Osteoblast (primary cell): ENCODE data around the gene VENTX. TPM values are rescaled to one million over a fixed set of nuclear protein-coding genes. Genes with fewer than 3 reads are reported as not detected.

ENCODE experiments used
- DNase-seq: peaks from one replicate; pipeline ENCODE4 v3.0.0; 2011; ENCODE audit warnings: low spot score, mixed read lengths; ENCODE audit not compliant: insufficient read length; ENCODE audit errors: missing footprints
- H2AFZ ChIP-seq: 2 replicates; pipeline ENCODE4 v1.6.0; 2011; ENCODE audit warnings: mild to moderate bottlenecking, low read length
- H3K27ac ChIP-seq: 2 replicates; pipeline ENCODE4 v1.5.1; 2011; ENCODE audit warnings: mild to moderate bottlenecking, low read depth, low read length, moderate library complexity
- H3K27me3 ChIP-seq: 2 replicates; pipeline ENCODE4 v1.6.0; 2012; ENCODE audit warnings: mild to moderate bottlenecking, control low read depth, inconsistent platforms, low read length, moderate library complexity; ENCODE audit not compliant: insufficient read depth
- H3K36me3 ChIP-seq: 2 replicates; pipeline ENCODE4 v1.5.1; 2011; ENCODE audit warnings: mild to moderate bottlenecking, low read length, control low read depth, moderate library complexity; ENCODE audit not compliant: insufficient read depth
- H3K4me1 ChIP-seq: 2 replicates; pipeline ENCODE4 v1.5.1; 2011; ENCODE audit warnings: mild to moderate bottlenecking, low read length, control low read depth, moderate library complexity; ENCODE audit not compliant: insufficient read depth
- H3K4me2 ChIP-seq: 2 replicates; pipeline ENCODE4 v1.6.0; 2011; ENCODE audit warnings: mild to moderate bottlenecking, low read length; ENCODE audit not compliant: insufficient read depth
- H3K4me3 ChIP-seq: fragments of 200-600 bp; sonication (generic); 3 replicates; pipeline ENCODE4 v1.5.1; 2012; ENCODE audit warnings: mild to moderate bottlenecking, low read length, inconsistent platforms; ENCODE audit not compliant: insufficient read depth
- H3K79me2 ChIP-seq: 2 replicates; pipeline ENCODE4 v1.6.0; 2012; ENCODE audit warnings: mild to moderate bottlenecking, low read length, control low read depth, inconsistent platforms; ENCODE audit not compliant: insufficient read depth
- H3K9me3 ChIP-seq: 2 replicates; pipeline ENCODE4 v1.5.1; 2011; ENCODE audit warnings: low read depth, low read length, control low read depth
- H4K20me1 ChIP-seq: 2 replicates; pipeline ENCODE4 v1.6.0; 2012; ENCODE audit warnings: mild to moderate bottlenecking, low read length, control low read depth; ENCODE audit not compliant: insufficient read depth
- CTCF ChIP-seq: IDR thresholded peaks from 2 replicates; pipeline ENCODE4 v1.5.1; 2011; ENCODE audit warnings: mild to moderate bottlenecking, low read depth, low read length, moderate library complexity; ENCODE audit errors: extremely low read depth
- total RNA-seq: library from RNA; depleted of rRNA; stranded (reverse); fragments of >200 nt; gene quantifications from 2 replicates; pipeline ENCODE4 v1.2.3, GENCODE V29; 2012

The VENTX gene
- total RNA-seq, 1 donor: not detected

- DNase-seq: no peak
- Histone ChIP-seq H3K4me1 (no peaks in the 10 kb centered on the region), H3K36me3 (no peaks in the 10 kb centered on the region), H2AFZ (no peak overlapping the region), H3K79me2 (no peaks in the 10 kb centered on the region), H3K9me3 (no peaks in the 10 kb centered on the region), H4K20me1 (no peaks in the 10 kb centered on the region), H3K4me2 (no peak overlapping the region), H3K27me3 (no peaks in the 10 kb centered on the region), H3K27ac (no peak overlapping the region), H3K4me3 (no peak overlapping the region)
- TF ChIP-seq CTCF: no peak
Observed at GRCh38 chr10:133197786-133198185, 39.9 kb upstream of the VENTX start.

GRCh38 chr10:133198206-133198605, 39.4 kb upstream of the VENTX start:
- no peak overlapping the region for H3K4me2 ChIP-seq
- DNase-seq: no peak
- TF ChIP-seq CTCF: no peak

GRCh38 chr10:133198621-133199487, 38.8 kb upstream of the VENTX start:
- Histone ChIP-seq H3K79me2 (no peaks in the 10 kb centered on the region), H3K4me1 (no peaks in the 10 kb centered on the region), H2AFZ (no peak overlapping the region), H3K9me3 (no peaks in the 10 kb centered on the region), H4K20me1 (no peaks in the 10 kb centered on the region), H3K4me3 (no peak overlapping the region), H3K36me3 (no peaks in the 10 kb centered on the region), H3K27me3 (no peaks in the 10 kb centered on the region), H3K27ac (no peak overlapping the region), H3K4me2 (no peak overlapping the region)
- no peak for DNase-seq
- no peak for TF ChIP-seq CTCF

More at GRCh38 chr10:133198206-133198605, 39.4 kb upstream of the VENTX start:
- H3K4me3 ChIP-seq: no peak overlapping the region
- H4K20me1 ChIP-seq: no peaks in the 10 kb centered on the region
- H3K79me2 ChIP-seq: no peaks in the 10 kb centered on the region
- H3K4me1 ChIP-seq: no peaks in the 10 kb centered on the region
- no peaks in the 10 kb centered on the region for H3K27me3 ChIP-seq
- H3K9me3 ChIP-seq: no peaks in the 10 kb centered on the region
- no peak overlapping the region for H3K27ac ChIP-seq
- H2AFZ ChIP-seq: no peak overlapping the region
- H3K36me3 ChIP-seq: no peaks in the 10 kb centered on the region

GRCh38 chr10:133199488-133199885, 38.2 kb upstream of the VENTX start:
- H4K20me1 ChIP-seq: no peaks in the 10 kb centered on the region
- H3K36me3 ChIP-seq: no peaks in the 10 kb centered on the region
- H3K4me3 ChIP-seq: no peak overlapping the region
- no peaks in the 10 kb centered on the region for H3K9me3 ChIP-seq
- H3K27me3 ChIP-seq: no peaks in the 10 kb centered on the region
- H3K4me2 ChIP-seq: no peak overlapping the region
- no peak for TF ChIP-seq CTCF
- H2AFZ ChIP-seq: no peak overlapping the region
- H3K79me2 ChIP-seq: no peaks in the 10 kb centered on the region
- no peak overlapping the region for H3K27ac ChIP-seq
- DNase-seq: no peak
- no peaks in the 10 kb centered on the region for H3K4me1 ChIP-seq
